Breast epithelium (tissue), 4 donors: Measurements from ENCODE around the gene FKBP2. TPM values are rescaled to one million over a fixed set of nuclear protein-coding genes. Genes with fewer than 3 reads are reported as not detected.

Source experiments
- DNase-seq, 2 donors: peaks; one replicate each; pipeline ENCODE4 v3.0.0-alpha.2; 2019; ENCODE audit warnings: low spot score in 2 of 2
- H3K27ac ChIP-seq, 2 donors: fragments of 200-600 bp; sonication (generic) in 1 of 2; one replicate each; pipeline ENCODE4 v1.5.1; 2016 to 2019; ENCODE audit warnings: mild to moderate bottlenecking in 1 of 2
- H3K27me3 ChIP-seq, 2 donors: fragments of 200-600 bp; sonication (generic) in 1 of 2; one replicate each; pipeline versions ENCODE4 v1.5.1 to v1.6.0; 2017 to 2019; ENCODE audit warnings: control low read depth in 1 of 2, mild to moderate bottlenecking in 1 of 2
- H3K36me3 ChIP-seq: fragments of 200-600 bp; one replicate; pipeline ENCODE4 v1.5.1; 2019
- H3K4me1 ChIP-seq, 2 donors: fragments of 200-600 bp; sonication (generic); one replicate each; pipeline ENCODE4 v1.5.1; 2016 to 2019; ENCODE audit warnings: control low read depth in 1 of 2
- H3K4me3 ChIP-seq, 3 donors: fragments of 200-600 bp; sonication (generic); 1 replicate in 2 of 3; 2 replicates in 1 of 3; pipeline ENCODE4 v1.5.1; 2016 to 2019; ENCODE audit warnings: mild to moderate bottlenecking in 3 of 3, moderate library complexity in 2 of 3
- H3K9me3 ChIP-seq, 2 donors: fragments of 200-600 bp; sonication (generic) in 1 of 2; one replicate each; pipeline ENCODE4 v1.5.1; 2016 to 2019; ENCODE audit warnings: control low read depth in 1 of 2
- CTCF ChIP-seq, 3 donors: fragments of 450-650 bp; IDR thresholded peaks; one replicate each; pipeline ENCODE4 v1.5.1; 2016 to 2017; ENCODE audit warnings: antibody characterized with exemption in 3 of 3, mild to moderate bottlenecking in 3 of 3, moderate library complexity in 3 of 3
- POLR2A ChIP-seq: fragments of 450-650 bp; IDR thresholded peaks from one replicate; pipeline ENCODE4 v1.6.1; 2016; ENCODE audit warnings: antibody characterized with exemption, mild to moderate bottlenecking, moderate library complexity
- POLR2AphosphoS5 ChIP-seq, 3 donors: sonication (generic); formaldehyde crosslinking; IDR thresholded peaks; one replicate each; pipeline ENCODE4 v1.6.1; 2017; ENCODE audit warnings: antibody characterized with exemption in 3 of 3
- intact Hi-C: fragments of 100-400 bp; cut with DNase I; formaldehyde crosslinking; loops from one replicate; pipeline ENCODE4 v1.15.1; 2023; ENCODE audit warnings: low total_unique reads
- total RNA-seq, 3 donors: library from RNA; depleted of rRNA; stranded (reverse); fragments of >200 nt; gene quantifications; one replicate each; pipeline ENCODE4 v1.1.0, GENCODE V29; 2016

The FKBP2 gene
- total RNA-seq, 3 donors from 2014 or later: 51.4 to 77.3 (median 54.6) TPM

GRCh38 chr11:64254326-64254725 lies 13.4 kb downstream of the FKBP2 start:
- Histone ChIP-seq H3K27ac (no peak overlapping the region), H3K36me3 (no peaks in the 10 kb centered on the region), H3K27me3 (no peaks in the 10 kb centered on the region), H3K9me3 (no peaks in the 10 kb centered on the region), H3K4me1 (peaks cover 8 to 9% of the 10 kb centered on the region in 2 donors), H3K4me3 (no peak overlapping the region)
- TF ChIP-seq CTCF (IDR thresholded peaks at IDR 0.05): no peak
- no peak for TF ChIP-seq POLR2AphosphoS5 (IDR thresholded peaks at IDR 0.05)
- TF ChIP-seq POLR2A: no peak
- intact Hi-C loops: no loop called here
- DNase-seq: no peak

- H3K4me1 ChIP-seq: peaks cover 8 to 9% of the 10 kb centered on the region in 2 donors
- no peak for TF ChIP-seq POLR2A
- TF ChIP-seq POLR2AphosphoS5 (IDR thresholded peaks at IDR 0.05): no peak
- no peak for TF ChIP-seq CTCF (IDR thresholded peaks at IDR 0.05)
- intact Hi-C loops: no loop called here
- H3K27me3 ChIP-seq: no peaks in the 10 kb centered on the region
- no peaks in the 10 kb centered on the region for H3K36me3 ChIP-seq
- no peaks in the 10 kb centered on the region for H3K9me3 ChIP-seq
- no peak for DNase-seq
- no peak overlapping the region for H3K27ac ChIP-seq
- no peak overlapping the region for H3K4me3 ChIP-seq
These were observed 14.5 kb downstream of the FKBP2 start for GRCh38 chr11:64255135-64256128.

GRCh38 chr11:64256300-64256699 lies 15.4 kb downstream of the FKBP2 start:
- DNase-seq: no peak
- Histone ChIP-seq H3K9me3 (no peaks in the 10 kb centered on the region), H3K36me3 (no peaks in the 10 kb centered on the region), H3K27ac (no peak overlapping the region), H3K4me1 (peaks cover 8 to 9% of the 10 kb centered on the region in 2 donors), H3K4me3 (no peak overlapping the region), H3K27me3 (no peaks in the 10 kb centered on the region)
- TF ChIP-seq POLR2AphosphoS5 (IDR thresholded peaks at IDR 0.05) (no peak), POLR2A (no peak), CTCF (IDR thresholded peaks at IDR 0.05) (no peak)
- intact Hi-C loops: no loop called here

GRCh38 chr11:64258356-64258755 lies 17.5 kb downstream of the FKBP2 start:
- intact Hi-C loops: no loop called here
- H3K36me3 ChIP-seq: no peaks in the 10 kb centered on the region

GRCh38 chr11:64258946-64259532 lies 18.1 kb downstream of the FKBP2 start:
- TF ChIP-seq CTCF (IDR thresholded peaks at IDR 0.05) (no peak), POLR2A (no peak), POLR2AphosphoS5 (IDR thresholded peaks at IDR 0.05) (no peak)
- Histone ChIP-seq H3K27ac (no peak overlapping the region), H3K36me3 (no peaks in the 10 kb centered on the region), H3K9me3 (no peaks in the 10 kb centered on the region), H3K4me1 (no peaks in the 10 kb centered on the region), H3K27me3 (no peaks in the 10 kb centered on the region), H3K4me3 (no peak overlapping the region)
- intact Hi-C loops: no loop called here
- no peak for DNase-seq

More at GRCh38 chr11:64258356-64258755, 17.5 kb downstream of the FKBP2 start:
- Histone ChIP-seq H3K4me3 (no peak overlapping the region), H3K27ac (no peak overlapping the region), H3K4me1 (no peaks in the 10 kb centered on the region), H3K27me3 (no peaks in the 10 kb centered on the region), H3K9me3 (no peaks in the 10 kb centered on the region)
- DNase-seq: no peak
- TF ChIP-seq POLR2AphosphoS5 (IDR thresholded peaks at IDR 0.05): no peak
